GM19455 (cell line): ENCODE results near the gene SGPP2.
A peak's percentile ranks its signal among the peaks of the same experiment; 100 is the strongest.

Source experiments
- ATAC-seq: cut with Tn5 transposase; IDR thresholded peaks from one replicate; pipeline ENCODE4 v1.9.1; 2021; ENCODE audit not compliant: unreplicated experiment

Gene SGPP2

GRCh38 chr2:222465746-222466145 lies 41.4 kb downstream of the SGPP2 start:
- ATAC-seq, result no peak

GRCh38 chr2:222468346-222468745 lies 44.0 kb downstream of the SGPP2 start:
- ATAC-seq, result no peak

- ATAC-seq, result no peak
Observed at GRCh38 chr2:222470802-222471468, 46.6 kb downstream of the SGPP2 start.

- ATAC-seq, result no peak
Observed at GRCh38 chr2:222477962-222478608, 53.7 kb downstream of the SGPP2 start.

GRCh38 chr2:222479859-222480258 lies 55.5 kb downstream of the SGPP2 start:
- ATAC-seq, result no peak

GRCh38 chr2:222480497-222480896 lies 56.2 kb downstream of the SGPP2 start:
- ATAC-seq, result no peak

- ATAC-seq, result no peak
Observed at GRCh38 chr2:222481941-222482340, 57.6 kb downstream of the SGPP2 start.

GRCh38 chr2:222483513-222484039 lies 59.2 kb downstream of the SGPP2 start:
- no peak for ATAC-seq

GRCh38 chr2:222485367-222486211 lies 61.2 kb downstream of the SGPP2 start:
- ATAC-seq, result no peak

- ATAC-seq, result no peak
Observed at GRCh38 chr2:222490131-222490530, 65.8 kb downstream of the SGPP2 start.

- no peak for ATAC-seq
Observed at GRCh38 chr2:222492683-222493082, 68.3 kb downstream of the SGPP2 start.

GRCh38 chr2:222494104-222494739 lies 69.9 kb downstream of the SGPP2 start:
- no peak for ATAC-seq

GRCh38 chr2:222495388-222495787 lies 71.0 kb downstream of the SGPP2 start:
- ATAC-seq, result no peak

- no peak for ATAC-seq
Observed at GRCh38 chr2:222499226-222499625, 74.9 kb downstream of the SGPP2 start.

GRCh38 chr2:222504191-222504590 lies 79.8 kb downstream of the SGPP2 start:
- ATAC-seq, result no peak

GRCh38 chr2:222504719-222505118 lies 80.4 kb downstream of the SGPP2 start:
- ATAC-seq, result peak; percentile 97

- ATAC-seq, result no peak
Observed at GRCh38 chr2:222506230-222506935, 82.0 kb downstream of the SGPP2 start.

- no peak for ATAC-seq
Observed at GRCh38 chr2:222514901-222515300, 90.6 kb downstream of the SGPP2 start.

- no peak for ATAC-seq
Observed at GRCh38 chr2:222518570-222519381, 94.4 kb downstream of the SGPP2 start.

- ATAC-seq, result peak; percentile 73
Observed at GRCh38 chr2:222521099-222521498, 96.8 kb downstream of the SGPP2 start.
